Measurements from ENCODE around the gene LMTK3. TPM values are rescaled to one million over a fixed set of nuclear protein-coding genes. Genes with fewer than 3 reads are reported as not detected.

LMTK3 gene
- 1 to 10 TPM in 1 of 12 donors, under 1 TPM in 7, not detected in 4; 0.07 to 1.9 (median 0.12) TPM for polyA plus RNA-seq (ENCODE audit: insufficient read length in 12 of 12)
- long read RNA-seq, donor 1: 0 reads
- long read RNA-seq, donor 2: 0 reads
- long read RNA-seq, donor 3, partial matches to known transcripts: 10 of 10 reads
- long read RNA-seq, donor 3, other reads (novel, unspliced or antisense): 0 of 10 reads
- long read RNA-seq, donor 4: 0 reads
- long read RNA-seq, donor 5: 0 reads
- long read RNA-seq, donor 6: 0 reads
- long read RNA-seq, donor 7: 0 reads
- long read RNA-seq, donor 8: 0 reads
- long read RNA-seq, donor 9: 0 reads
- long read RNA-seq, donor 10: 0 reads
- long read RNA-seq, donor 11: 0 reads

- no peak for DNase-seq
Measured at GRCh38 chr19:48511800-48512503, at the start of gene LMTK3. Gene LMTK3 (minus strand): TSS chr19:48511835. CDS start chr19:48511576, 259 bp downstream.

GRCh38 chr19:48561412-48561811 lies 49.8 kb upstream of the LMTK3 start:
- no peak for DNase-seq

GRCh38 chr19:48560095-48560530 lies 48.5 kb upstream of the LMTK3 start:
- DNase-seq: no peak

GRCh38 chr19:48558018-48558684 lies 46.5 kb upstream of the LMTK3 start:
- DNase-seq: no peak

GRCh38 chr19:48556825-48557224 lies 45.2 kb upstream of the LMTK3 start:
- no peak for DNase-seq

GRCh38 chr19:48556163-48556562 lies 44.5 kb upstream of the LMTK3 start:
- no peak for DNase-seq

GRCh38 chr19:48554385-48555091 lies 42.9 kb upstream of the LMTK3 start:
- no peak for DNase-seq

GRCh38 chr19:48553676-48554384 lies 42.2 kb upstream of the LMTK3 start:
- no peak for DNase-seq

GRCh38 chr19:48552406-48553322 lies 41.0 kb upstream of the LMTK3 start:
- DNase-seq: no peak

GRCh38 chr19:48551437-48552302 lies 40.0 kb upstream of the LMTK3 start, which contains the start of gene SULT2B1:
Gene SULT2B1 (plus strand): TSS chr19:48552172. CDS start chr19:48552253, 81 bp downstream.
- no peak for DNase-seq

GRCh38 chr19:48549380-48549779 lies 37.7 kb upstream of the LMTK3 start:
- DNase-seq: no peak

- DNase-seq: no peak
Measured at GRCh38 chr19:48548253-48548911, 36.7 kb upstream of the LMTK3 start.

- no peak for DNase-seq
Measured at GRCh38 chr19:48547722-48548121, 36.1 kb upstream of the LMTK3 start.

GRCh38 chr19:48544856-48545750 lies 33.5 kb upstream of the LMTK3 start:
- no peak for DNase-seq

- no peak for DNase-seq
Measured at GRCh38 chr19:48543121-48543710, 31.6 kb upstream of the LMTK3 start.

- no peak for DNase-seq
Measured at GRCh38 chr19:48541813-48542212, 30.2 kb upstream of the LMTK3 start.

GRCh38 chr19:48540110-48540509 lies 28.5 kb upstream of the LMTK3 start:
- DNase-seq: no peak

Data from muscle of arm (tissue), 14 donors.